GM12878 (cell line): ENCODE data around the gene CSF2. TPM values are rescaled to one million over a fixed set of nuclear protein-coding genes. Genes with fewer than 3 reads are reported as not detected.
A peak's percentile ranks its signal among the peaks of the same experiment; 100 is the strongest.

Experiments
- ATAC-seq: fragments of 200-7000 bp; cut with Tn5 transposase; 3 replicates; pipeline ENCODE4 v1.9.1; 2020; ENCODE audit warnings: mild to moderate bottlenecking, moderate library complexity
- BruUV-seq: library from RNA; stranded (reverse); fragments of 400-500 nt; replicated peaks from 2 replicates; lab custom pipeline; 2021; lab: Mats Ljungman, UMichigan
- CTCF ChIA-PET: fragments of 300-600 bp; sonication (Branson Sonifier 250); formaldehyde crosslinking; extraction: SDS; loops from one replicate; lab custom pipeline; 2021; ENCODE audit warnings: inconsistent platforms; lab: Yijun Ruan, JAX
- POLR2A ChIA-PET: fragments of 350-600 bp; formaldehyde crosslinking; extraction: SDS; loops from one replicate; lab custom pipeline; 2021; ENCODE audit warnings: inconsistent platforms; lab: Charles Lee
- RAD21 ChIA-PET: fragments of 300-600 bp; sonication (Branson Sonifier 250); formaldehyde crosslinking; loops from one replicate; lab custom pipeline; 2023; ENCODE audit warnings: antibody characterized with exemption; ENCODE audit not compliant: unreplicated experiment; lab: Charles Lee
- SMC1A ChIA-PET: fragments of 300-600 bp; sonication (Branson Sonifier 250); formaldehyde crosslinking; loops from one replicate; lab custom pipeline; 2023; ENCODE audit not compliant: unreplicated experiment, uncharacterized antibody; lab: Charles Lee
- DNase-seq: peaks from one replicate; pipeline ENCODE4 v3.0.0-alpha.2; 2011; ENCODE audit warnings: low read depth, low spot score
- FAIRE-seq: peaks from 3 replicates; lab custom pipeline; 2011; peaks lifted over from hg19 to GRCh38; lab: Jason Lieb, UNC
- H2AFZ ChIP-seq: 2 replicates; pipeline ENCODE4 v1.6.0; 2011; ENCODE audit warnings: low read depth, low read length, control low read depth; ENCODE audit not compliant: control insufficient read depth
- H3K27ac ChIP-seq: 2 replicates; pipeline ENCODE4 v1.5.1; 2011; ENCODE audit warnings: control low read depth; ENCODE audit not compliant: control insufficient read depth, insufficient read depth
- H3K27me3 ChIP-seq, 2 experiments: replicated peaks in 1 of 2; 2 replicates each; pipeline versions ENCODE4 v1.6.0 to v1.6.1; 2011; ENCODE audit warnings: low read length in 1 of 2; ENCODE audit not compliant: control insufficient read depth in 2 of 2, insufficient read depth in 2 of 2
- H3K36me3 ChIP-seq, 2 experiments: 2 replicates each; pipeline ENCODE4 v1.5.1; 2011; ENCODE audit warnings: low read length in 1 of 2; ENCODE audit not compliant: control insufficient read depth in 2 of 2, insufficient read depth in 2 of 2
- H3K4me1 ChIP-seq: 2 replicates; pipeline ENCODE4 v1.6.1; 2011; ENCODE audit warnings: mild to moderate bottlenecking, low read length, moderate library complexity, mixed read lengths; ENCODE audit not compliant: control insufficient read depth, insufficient read depth
- H3K4me2 ChIP-seq: 2 replicates; pipeline ENCODE4 v1.6.0; 2011; ENCODE audit warnings: control low read depth; ENCODE audit not compliant: control insufficient read depth, insufficient read depth
- H3K4me3 ChIP-seq: fragments of 200-600 bp; sonication (generic); 2 replicates; pipeline ENCODE4 v1.5.1; 2016
- H3K79me2 ChIP-seq: 2 replicates; pipeline ENCODE4 v1.6.0; 2011; ENCODE audit warnings: low read length; ENCODE audit not compliant: control insufficient read depth, insufficient read depth
- H3K9ac ChIP-seq: 2 replicates; pipeline ENCODE4 v1.8.0; 2011; ENCODE audit warnings: low read length, control low read depth, mixed read lengths; ENCODE audit not compliant: control insufficient read depth, insufficient read depth
- H3K9me3 ChIP-seq: replicated peaks from 3 replicates; pipeline ENCODE4 v1.5.1; 2011; ENCODE audit warnings: mild to moderate bottlenecking, low read length; ENCODE audit not compliant: control insufficient read depth, insufficient read depth
- H4K20me1 ChIP-seq: 2 replicates; pipeline ENCODE4 v1.6.0; 2011; ENCODE audit not compliant: control insufficient read depth, insufficient read depth
- CBX3 ChIP-seq: fragments of 200-600 bp; sonication (generic); IDR thresholded peaks from 2 replicates; pipeline ENCODE4 v1.6.1; 2016; ENCODE audit warnings: low read depth, borderline replicate concordance
- EED ChIP-seq: sonication (generic); IDR thresholded peaks from 2 replicates; pipeline ENCODE4 v1.6.1; 2016; ENCODE audit warnings: antibody characterized with exemption, low read depth
- KAT2A ChIP-seq: conservative IDR thresholded peaks from 2 replicates; pipeline ENCODE4 v1.6.1; 2011; ENCODE audit warnings: low read depth, low read length; ENCODE audit not compliant: control insufficient read depth
- KDM1A ChIP-seq: fragments of 200-600 bp; sonication (generic); IDR thresholded peaks from 2 replicates; pipeline ENCODE4 v1.6.1; 2016; ENCODE audit warnings: borderline replicate concordance
- MEF2B ChIP-seq: fragments of 450-650 bp; IDR thresholded peaks from 2 replicates; pipeline ENCODE4 v1.6.1; 2018; ENCODE audit warnings: mild to moderate bottlenecking, moderate library complexity; ENCODE audit not compliant: partially characterized antibody, poor library complexity, severe bottlenecking
- MTA3 ChIP-seq: IDR thresholded peaks from 2 replicates; pipeline ENCODE4 v1.6.1; 2012; ENCODE audit warnings: low read length, inconsistent platforms, borderline replicate concordance
- MXI1 ChIP-seq: fragments of 150-350 bp; IDR thresholded peaks from 2 replicates; pipeline ENCODE4 v1.6.1; 2011; ENCODE audit warnings: low read depth, mild to moderate bottlenecking, inconsistent platforms, low read length, improper control_type of control experiment
- NFYA ChIP-seq: IDR thresholded peaks from 2 replicates; pipeline ENCODE4 v1.6.1; 2011; ENCODE audit warnings: low read depth, mild to moderate bottlenecking, low read length, improper control_type of control experiment, borderline replicate concordance
- NR2C2 ChIP-seq: IDR thresholded peaks from 2 replicates; pipeline ENCODE4 v1.6.1; 2011; ENCODE audit warnings: borderline replicate concordance, low read depth; ENCODE audit not compliant: control insufficient read depth, insufficient read length
- SIN3A ChIP-seq: IDR thresholded peaks from 2 replicates; pipeline ENCODE4 v1.6.1; 2012; ENCODE audit warnings: low read depth, low read length, improper control_type of control experiment
- SUZ12 ChIP-seq: fragments of 200-600 bp; sonication (generic); IDR thresholded peaks from one replicate; pipeline ENCODE4 v1.6.1; 2018; ENCODE audit warnings: antibody characterized with exemption, mild to moderate bottlenecking; ENCODE audit not compliant: unreplicated experiment
- TARDBP ChIP-seq: IDR thresholded peaks from 2 replicates; pipeline ENCODE4 v1.6.1; 2016; ENCODE audit warnings: borderline replicate concordance
- WGBS: methylation state at CpG from one replicate; pipeline ENCODE4 v1.1.6; 2016; ENCODE audit warnings: low lambda C conversion rate; ENCODE audit not compliant: insufficient replicate concordance, insufficient coverage; ENCODE audit errors: missing lambda C conversion rate; 5-methylcytosine and 5-hydroxymethylcytosine counted together
- in situ Hi-C: fragments of 300-500 bp; cut with MboI; formaldehyde crosslinking; loops from 9 replicates; pipeline ENCODE4 v1.14.3; 2018; ENCODE audit warnings: mixed read lengths
- intact Hi-C: fragments of 100-400 bp; cut with micrococcal nuclease; formaldehyde crosslinking; loops from one replicate; pipeline ENCODE4 v1.14.2; 2022; ENCODE audit not compliant: unreplicated experiment
- polyA plus RNA-seq, 11 experiments: library from polyadenylated mRNA; depleted of rRNA in 4 of 11; unstranded in 6 of 11; stranded (reverse) in 5 of 11; fragments of >200 nt; fragmentation: Nextera tagmentation in 4 of 11; fragmentation: Illumina TruSeq in 1 of 11; extraction: Ambion mirVana in 4 of 11; extraction: Trizol in 1 of 11; gene quantifications; 1 replicate in 1 of 11; 2 replicates in 10 of 11; pipeline versions ENCODE4 v1.2.1 to v1.2.3, GENCODE V29; 2011 to 2016; ENCODE audit warnings: inconsistent platforms in 2 of 11, missing spikeins in 2 of 11, low read depth in 1 of 11
- total RNA-seq, 4 experiments: library from RNA; depleted of rRNA in 3 of 4; stranded (reverse); fragments of >200 nt in 3 of 4; fragmentation: Illumina TruSeq in 1 of 4; extraction: Trizol in 1 of 4; gene quantifications; 2 replicates each; pipeline versions ENCODE4 v1.2.1 to v1.2.3, GENCODE V29; 2013 to 2021
- TF ChIP-seq, protein P1 (sequence below): IDR thresholded peaks from 2 replicates; pipeline ENCODE4 v1.6.1; 2012; ENCODE audit warnings: low read depth, low read length, improper control_type of control experiment
- TF ChIP-seq, protein P2 (sequence below): fragments of 450-650 bp; formaldehyde crosslinking; IDR thresholded peaks from 2 replicates; pipeline ENCODE4 v1.5.0; 2022; ENCODE audit warnings: mild to moderate bottlenecking, missing genetic modification characterization
- TF ChIP-seq, protein P3 (sequence below): fragments of 450-650 bp; IDR thresholded peaks from 2 replicates; pipeline ENCODE4 v1.6.1; 2018; ENCODE audit warnings: borderline replicate concordance, mild to moderate bottlenecking; ENCODE audit not compliant: partially characterized antibody

CSF2 gene
- total and polyA plus RNA-seq, 10 of the 15 experiments (the other 5 are each of a cell fraction or from before 2014, with no cell fraction given) = 0.15 to 2.0 (median 0.69) TPM; not detected in 2

DNA sequence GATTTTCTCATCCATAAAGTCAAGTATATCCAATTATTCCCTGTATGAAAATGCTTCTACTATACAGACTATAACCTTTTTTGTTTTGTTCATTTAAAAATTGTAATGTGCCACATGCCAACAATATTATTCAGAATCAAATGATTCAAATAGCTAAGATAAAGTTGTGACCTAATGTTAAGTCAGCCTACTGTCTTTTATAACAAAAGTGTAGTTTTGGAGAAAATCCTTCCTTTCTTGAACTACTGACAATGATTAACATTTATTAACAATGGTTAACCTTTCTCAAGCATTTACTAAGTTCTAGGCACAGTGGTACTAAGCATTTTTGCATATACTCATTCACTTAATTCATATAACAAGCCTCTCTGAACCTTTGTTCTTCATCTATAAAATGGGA is 25.0 kb downstream of the CSF2 start (continued):
- TF ChIP-seq MEF2B (no peak), CBX3 (no peak), KAT2A (no peak)
- TF ChIP-seq, protein P1, sequence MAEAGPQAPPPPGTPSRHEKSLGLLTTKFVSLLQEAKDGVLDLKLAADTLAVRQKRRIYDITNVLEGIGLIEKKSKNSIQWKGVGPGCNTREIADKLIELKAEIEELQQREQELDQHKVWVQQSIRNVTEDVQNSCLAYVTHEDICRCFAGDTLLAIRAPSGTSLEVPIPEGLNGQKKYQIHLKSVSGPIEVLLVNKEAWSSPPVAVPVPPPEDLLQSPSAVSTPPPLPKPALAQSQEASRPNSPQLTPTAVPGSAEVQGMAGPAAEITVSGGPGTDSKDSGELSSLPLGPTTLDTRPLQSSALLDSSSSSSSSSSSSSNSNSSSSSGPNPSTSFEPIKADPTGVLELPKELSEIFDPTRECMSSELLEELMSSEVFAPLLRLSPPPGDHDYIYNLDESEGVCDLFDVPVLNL = no peak

DNA sequence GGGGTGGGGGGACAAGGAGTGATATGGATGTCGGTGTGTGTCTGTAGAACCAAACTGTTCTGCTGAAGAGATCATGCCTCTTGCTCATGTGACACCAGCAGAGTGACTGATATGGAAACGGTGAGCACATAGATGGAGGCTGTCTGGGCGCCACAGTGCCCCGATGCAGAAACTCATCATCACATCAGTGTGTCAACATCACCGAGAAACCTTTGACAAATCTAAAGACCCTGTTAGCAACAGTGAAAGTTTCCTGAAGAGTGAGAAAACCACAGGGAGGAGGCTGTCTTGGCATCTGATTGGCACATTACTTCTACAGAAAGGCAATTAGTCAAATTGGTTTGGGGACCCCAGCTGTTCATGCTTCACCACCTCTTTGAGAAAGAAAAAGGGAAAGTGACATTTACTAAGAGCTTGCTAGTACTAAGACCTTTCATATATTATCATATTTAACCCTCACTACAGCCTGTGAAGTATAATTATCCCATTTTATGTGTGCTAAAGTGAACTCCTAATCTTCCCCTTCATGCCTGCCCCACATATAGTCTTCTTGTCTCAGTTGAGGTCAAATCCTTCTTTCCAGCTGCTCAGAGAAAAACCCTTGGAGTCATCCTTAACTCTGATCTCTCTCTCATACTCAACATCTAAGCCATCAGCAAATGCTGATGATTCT is 25.6 kb downstream of the CSF2 start:
- no TSS peak for BruUV-seq
- no peaks in the 10 kb centered on the region for H3K36me3 ChIP-seq
- H3K4me1 ChIP-seq = peaks cover 78% of the 10 kb centered on the region
- ChIA-PET CTCF (interaction anchor here (0.7 to 1.4 kb wide), 3 partner anchors 17 to 128 kb away, joined by 3 read pairs; partner anchors contain the start of gene P4HA2), SMC1A (interaction anchor here (0.6 to 1.9 kb wide), 7 partner anchors 10 to 275 kb away, joined by 3 to 7 read pairs (median 4); no protein-coding TSS in a partner anchor), RAD21 (interaction anchor here (1.0 kb wide), 1 partner anchor 138 kb away, joined by 3 read pairs; no protein-coding TSS in a partner anchor), POLR2A (no interaction called here)
- peak overlapping the region; percentile 61 for H3K4me2 ChIP-seq
- H3K9me3 ChIP-seq = no peaks in the 10 kb centered on the region
- no peaks in the 10 kb centered on the region for H3K27me3 ChIP-seq
- FAIRE-seq (peak; percentile 56), ATAC-seq (peak; percentile 66), DNase-seq (peak; percentile 87)
- intact Hi-C loops (no loop called here), in situ Hi-C loops (no loop called here)
- no peaks in the 10 kb centered on the region for H4K20me1 ChIP-seq
- no peak overlapping the region for H3K4me3 ChIP-seq
- H3K79me2 ChIP-seq = no peaks in the 10 kb centered on the region
- WGBS = 7% methylated on average over 5 of the region's 5 CpGs
- H2AFZ ChIP-seq = no peak overlapping the region
- H3K9ac ChIP-seq = no peak overlapping the region
- H3K27ac ChIP-seq = no peak overlapping the region
- TF ChIP-seq, protein P2, sequence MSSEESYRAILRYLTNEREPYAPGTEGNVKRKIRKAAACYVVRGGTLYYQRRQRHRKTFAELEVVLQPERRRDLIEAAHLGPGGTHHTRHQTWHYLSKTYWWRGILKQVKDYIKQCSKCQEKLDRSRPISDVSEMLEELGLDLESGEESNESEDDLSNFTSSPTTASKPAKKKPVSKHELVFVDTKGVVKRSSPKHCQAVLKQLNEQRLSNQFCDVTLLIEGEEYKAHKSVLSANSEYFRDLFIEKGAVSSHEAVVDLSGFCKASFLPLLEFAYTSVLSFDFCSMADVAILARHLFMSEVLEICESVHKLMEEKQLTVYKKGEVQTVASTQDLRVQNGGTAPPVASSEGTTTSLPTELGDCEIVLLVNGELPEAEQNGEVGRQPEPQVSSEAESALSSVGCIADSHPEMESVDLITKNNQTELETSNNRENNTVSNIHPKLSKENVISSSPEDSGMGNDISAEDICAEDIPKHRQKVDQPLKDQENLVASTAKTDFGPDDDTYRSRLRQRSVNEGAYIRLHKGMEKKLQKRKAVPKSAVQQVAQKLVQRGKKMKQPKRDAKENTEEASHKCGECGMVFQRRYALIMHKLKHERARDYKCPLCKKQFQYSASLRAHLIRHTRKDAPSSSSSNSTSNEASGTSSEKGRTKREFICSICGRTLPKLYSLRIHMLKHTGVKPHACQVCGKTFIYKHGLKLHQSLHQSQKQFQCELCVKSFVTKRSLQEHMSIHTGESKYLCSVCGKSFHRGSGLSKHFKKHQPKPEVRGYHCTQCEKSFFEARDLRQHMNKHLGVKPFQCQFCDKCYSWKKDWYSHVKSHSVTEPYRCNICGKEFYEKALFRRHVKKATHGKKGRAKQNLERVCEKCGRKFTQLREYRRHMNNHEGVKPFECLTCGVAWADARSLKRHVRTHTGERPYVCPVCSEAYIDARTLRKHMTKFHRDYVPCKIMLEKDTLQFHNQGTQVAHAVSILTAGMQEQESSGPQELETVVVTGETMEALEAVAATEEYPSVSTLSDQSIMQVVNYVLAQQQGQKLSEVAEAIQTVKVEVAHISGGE (CRISPR knock-in tag) = no peak
- no peak for TF ChIP-seq NFYA
- TF ChIP-seq NR2C2 = no peak
- TF ChIP-seq MXI1 = no peak
- no peak for TF ChIP-seq KDM1A
- TF ChIP-seq TARDBP = no peak
- peak; percentile 83 for TF ChIP-seq EED
- no peak for TF ChIP-seq SIN3A
- TF ChIP-seq MTA3 = no peak
- TF ChIP-seq SUZ12 = no peak
- TF ChIP-seq, protein P3, sequence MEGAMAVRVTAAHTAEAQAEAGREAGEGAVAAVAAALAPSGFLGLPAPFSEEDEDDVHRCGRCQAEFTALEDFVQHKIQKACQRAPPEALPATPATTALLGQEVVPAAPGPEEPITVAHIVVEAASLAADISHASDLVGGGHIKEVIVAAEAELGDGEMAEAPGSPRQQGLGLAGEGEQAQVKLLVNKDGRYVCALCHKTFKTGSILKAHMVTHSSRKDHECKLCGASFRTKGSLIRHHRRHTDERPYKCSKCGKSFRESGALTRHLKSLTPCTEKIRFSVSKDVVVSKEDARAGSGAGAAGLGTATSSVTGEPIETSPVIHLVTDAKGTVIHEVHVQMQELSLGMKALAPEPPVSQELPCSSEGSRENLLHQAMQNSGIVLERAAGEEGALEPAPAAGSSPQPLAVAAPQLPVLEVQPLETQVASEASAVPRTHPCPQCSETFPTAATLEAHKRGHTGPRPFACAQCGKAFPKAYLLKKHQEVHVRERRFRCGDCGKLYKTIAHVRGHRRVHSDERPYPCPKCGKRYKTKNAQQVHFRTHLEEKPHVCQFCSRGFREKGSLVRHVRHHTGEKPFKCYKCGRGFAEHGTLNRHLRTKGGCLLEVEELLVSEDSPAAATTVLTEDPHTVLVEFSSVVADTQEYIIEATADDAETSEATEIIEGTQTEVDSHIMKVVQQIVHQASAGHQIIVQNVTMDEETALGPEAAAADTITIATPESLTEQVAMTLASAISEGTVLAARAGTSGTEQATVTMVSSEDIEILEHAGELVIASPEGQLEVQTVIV = no peak
